ENCODE results near the gene C14orf180. TPM values are rescaled to one million over a fixed set of nuclear protein-coding genes. Genes with fewer than 3 reads are reported as not detected.

The C14orf180 gene
- polyA plus RNA-seq, 3 donors: not detected

DNA sequence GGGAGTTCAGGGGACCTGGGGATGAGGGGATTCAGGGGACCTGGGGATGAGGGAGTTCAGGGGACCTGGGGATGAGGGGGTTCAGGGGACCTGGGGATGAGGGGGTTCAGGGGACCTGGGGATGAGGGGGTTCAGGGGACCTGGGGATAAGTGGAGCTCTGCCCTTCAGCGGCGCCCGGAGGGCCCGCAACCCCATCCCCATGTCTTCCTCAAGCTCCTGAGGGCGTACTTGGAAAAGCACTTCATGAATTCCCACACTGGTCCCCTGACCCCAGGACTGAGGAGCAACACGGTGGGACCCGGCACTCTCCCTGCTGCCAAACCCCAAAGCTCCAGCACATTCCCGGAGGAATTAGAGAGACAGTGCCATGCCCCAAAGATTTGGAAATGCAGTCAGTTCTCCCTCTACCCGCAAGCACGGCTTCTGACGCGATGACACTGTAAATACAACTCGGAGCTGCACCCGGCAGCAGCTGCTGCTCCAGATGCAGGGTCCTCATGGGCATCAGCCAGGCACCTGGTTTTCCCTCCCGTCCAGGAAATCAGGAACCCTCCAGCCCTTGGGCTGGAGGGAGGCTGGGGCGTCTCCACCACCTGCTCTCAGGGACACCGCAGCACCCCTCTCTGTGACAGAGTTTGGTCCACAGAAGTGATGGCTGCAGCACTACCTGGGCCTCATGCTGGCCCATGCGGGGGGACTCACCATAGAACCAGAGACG is 32.8 kb upstream of the C14orf180 start:
- peaks cover 5 to 16% (median 11%) of the 10 kb centered on the region in 3 donors for H3K27me3 Mint-ChIP-seq (ENCODE audit: low read depth in 3 of 3)
- intact Hi-C loops (cut with micrococcal nuclease): no loop called here
- no peak overlapping the region for H2AFZ ChIP-seq (ENCODE audit: insufficient read depth, low read depth, low read length, poor library complexity, severe bottlenecking)
- H3K4me2 ChIP-seq (replicated peaks; ENCODE audit: extremely low read depth, low read length, poor library complexity, severe bottlenecking): no peak overlapping the region
- H3K27me3 ChIP-seq (ENCODE audit: control insufficient read depth in 2 of 2, insufficient read depth in 2 of 2, low read length in 2 of 2): peaks cover 0 to 3% of the 10 kb centered on the region in 2 donors
- no peaks in the 10 kb centered on the region for H3K4me1 Mint-ChIP-seq
- H4K20me1 ChIP-seq (ENCODE audit: insufficient read depth, low read length): no peaks in the 10 kb centered on the region
- no peaks in the 10 kb centered on the region for H3K79me2 ChIP-seq (ENCODE audit: insufficient read depth, low read length)
- no peaks in the 10 kb centered on the region for H3K4me1 ChIP-seq (ENCODE audit: control insufficient read depth in 1 of 2, insufficient read depth in 2 of 2, low read length in 2 of 2)
- DNase-seq: no peak
- H3K4me3 ChIP-seq (replicated peaks in 1 of 3; ENCODE audit: low read depth in 2 of 3, low read length in 3 of 3): no peak overlapping the region
- no peak overlapping the region for H3K27ac ChIP-seq (ENCODE audit: low read depth in 1 of 2, low read length in 2 of 2)
- no peaks in the 10 kb centered on the region for H3K36me3 ChIP-seq (replicated peaks in 1 of 2; ENCODE audit: control insufficient read depth in 1 of 2, insufficient read depth in 2 of 2, low read length in 2 of 2)
- no peaks in the 10 kb centered on the region for H3K36me3 Mint-ChIP-seq
- H3K4me3 Mint-ChIP-seq: no peak overlapping the region
- no peak overlapping the region for H3K27ac Mint-ChIP-seq
- no peaks in the 10 kb centered on the region for H3K9me3 Mint-ChIP-seq
- no peak for TF ChIP-seq CTCF (IDR thresholded peaks at IDR 0.05)
- no peaks in the 10 kb centered on the region for H3K9me3 ChIP-seq (replicated peaks in 1 of 2; ENCODE audit: control insufficient read depth in 1 of 2, insufficient read depth in 1 of 2, low read length in 2 of 2)
- H3K9ac ChIP-seq (ENCODE audit: insufficient read depth, low read length, poor library complexity, severe bottlenecking): no peak overlapping the region
- 80% methylated on average over 19 of the region's 19 CpGs for WGBS (ENCODE audit: insufficient coverage)

GRCh38 chr14:104547310-104547997 is 32.1 kb upstream of the C14orf180 start:
- H3K36me3 Mint-ChIP-seq: no peaks in the 10 kb centered on the region
- no peak overlapping the region for H3K4me3 ChIP-seq (replicated peaks in 1 of 3; ENCODE audit: low read depth in 2 of 3, low read length in 3 of 3)
- no peak overlapping the region for H3K4me3 Mint-ChIP-seq
- no peak overlapping the region for H3K27ac ChIP-seq (ENCODE audit: low read depth in 1 of 2, low read length in 2 of 2)
- no peaks in the 10 kb centered on the region for H4K20me1 ChIP-seq (ENCODE audit: insufficient read depth, low read length)
- intact Hi-C loops (cut with micrococcal nuclease): no loop called here
- TF ChIP-seq CTCF (IDR thresholded peaks at IDR 0.05): no peak
- WGBS (ENCODE audit: insufficient coverage): 89% methylated on average over 13 of the region's 18 CpGs
- H2AFZ ChIP-seq (ENCODE audit: insufficient read depth, low read depth, low read length, poor library complexity, severe bottlenecking): no peak overlapping the region
- H3K4me2 ChIP-seq (replicated peaks; ENCODE audit: extremely low read depth, low read length, poor library complexity, severe bottlenecking): no peak overlapping the region
- H3K27me3 Mint-ChIP-seq (ENCODE audit: low read depth in 3 of 3): peaks cover 5 to 14% (median 9%) of the 10 kb centered on the region in 3 donors
- H3K4me1 ChIP-seq (ENCODE audit: control insufficient read depth in 1 of 2, insufficient read depth in 2 of 2, low read length in 2 of 2): no peaks in the 10 kb centered on the region
- H3K4me1 Mint-ChIP-seq: no peaks in the 10 kb centered on the region
- no peak for DNase-seq
- no peak overlapping the region for H3K9ac ChIP-seq (ENCODE audit: insufficient read depth, low read length, poor library complexity, severe bottlenecking)
- no peaks in the 10 kb centered on the region for H3K9me3 Mint-ChIP-seq
- peaks cover 0 to 3% of the 10 kb centered on the region in 2 donors for H3K27me3 ChIP-seq (ENCODE audit: control insufficient read depth in 2 of 2, insufficient read depth in 2 of 2, low read length in 2 of 2)
- H3K36me3 ChIP-seq (replicated peaks in 1 of 2; ENCODE audit: control insufficient read depth in 1 of 2, insufficient read depth in 2 of 2, low read length in 2 of 2): no peaks in the 10 kb centered on the region
- H3K9me3 ChIP-seq (replicated peaks in 1 of 2; ENCODE audit: control insufficient read depth in 1 of 2, insufficient read depth in 1 of 2, low read length in 2 of 2): no peaks in the 10 kb centered on the region
- no peak overlapping the region for H3K27ac Mint-ChIP-seq
- no peaks in the 10 kb centered on the region for H3K79me2 ChIP-seq (ENCODE audit: insufficient read depth, low read length)

All from CD14-positive monocyte (primary cell).